Spleen (tissue), 11 donors: ENCODE results near the gene ANO5. TPM values are rescaled to one million over a fixed set of nuclear protein-coding genes. Genes with fewer than 3 reads are reported as not detected.

Experiments used
- DNase-seq: peaks from one replicate; pipeline ENCODE4 v3.0.0-alpha.2; 2020
- H3K27ac ChIP-seq, 8 donors: fragments of 200-600 bp; sonication (generic) in 7 of 8; 1 replicate in 4 of 8; 2 replicates in 4 of 8; pipeline versions ENCODE4 v1.5.0 to v1.8.0; 2016 to 2021; ENCODE audit warnings: inconsistent platforms in 4 of 8, mild to moderate bottlenecking in 4 of 8, moderate library complexity in 1 of 8
- H3K27me3 ChIP-seq, 7 donors: fragments of 200-600 bp; sonication (generic) in 6 of 7; replicated peaks in 1 of 7; 1 replicate in 4 of 7; 2 replicates in 3 of 7; pipeline versions ENCODE4 v1.5.0 to v1.8.0; 2016 to 2021; ENCODE audit warnings: inconsistent platforms in 3 of 7, mild to moderate bottlenecking in 1 of 7
- H3K36me3 ChIP-seq, 6 donors: fragments of 200-600 bp; sonication (generic) in 5 of 6; 1 replicate in 4 of 6; 2 replicates in 2 of 6; pipeline versions ENCODE4 v1.5.0 to v1.8.0; 2016 to 2021; ENCODE audit warnings: inconsistent platforms in 2 of 6
- H3K4me1 ChIP-seq, 6 donors: fragments of 200-600 bp; sonication (generic) in 5 of 6; 1 replicate in 3 of 6; 2 replicates in 3 of 6; pipeline versions ENCODE4 v1.5.0 to v1.8.0; 2016 to 2021; ENCODE audit warnings: inconsistent platforms in 3 of 6
- H3K4me3 ChIP-seq, 8 donors: fragments of 200-600 bp; sonication (generic) in 7 of 8; 1 replicate in 4 of 8; 2 replicates in 4 of 8; pipeline versions ENCODE4 v1.5.0 to v1.8.0; 2016 to 2021; ENCODE audit warnings: inconsistent platforms in 4 of 8, mild to moderate bottlenecking in 4 of 8, moderate library complexity in 2 of 8
- H3K9me3 ChIP-seq, 8 donors: fragments of 200-600 bp; sonication (generic) in 7 of 8; 1 replicate in 4 of 8; 2 replicates in 4 of 8; pipeline versions ENCODE4 v1.5.0 to v1.8.0; 2016 to 2021; ENCODE audit warnings: inconsistent platforms in 4 of 8
- CTCF ChIP-seq, 11 experiments: fragments of 200-600 bp in 7 of 11; fragments of 450-650 bp in 4 of 11; sonication (generic) in 4 of 11; IDR thresholded peaks in 8 of 11; conservative IDR thresholded peaks in 3 of 11; 1 replicate in 7 of 11; 2 replicates in 4 of 11; pipeline versions ENCODE4 v1.4.0 to v1.8.0; 2016 to 2021; ENCODE audit warnings: antibody characterized with exemption in 11 of 11, inconsistent platforms in 4 of 11, mild to moderate bottlenecking in 1 of 11
- POLR2A ChIP-seq, 3 donors: fragments of 450-650 bp; IDR thresholded peaks; one replicate each; pipeline ENCODE4 v1.5.1; 2017; ENCODE audit warnings: antibody characterized with exemption in 3 of 3, mild to moderate bottlenecking in 1 of 3
- POLR2AphosphoS5 ChIP-seq, 3 donors: sonication (generic); formaldehyde crosslinking; IDR thresholded peaks; one replicate each; pipeline ENCODE4 v1.5.1; 2017; ENCODE audit warnings: antibody characterized with exemption in 3 of 3
- WGBS, 5 donors: extraction: QIAGEN DNeasy Blood & Tissue Kit in 3 of 5; methylation state at CpG; one replicate each; pipeline versions ENCODE4 v1.1.5 to v1.1.7; 2013 to 2018; 5-methylcytosine and 5-hydroxymethylcytosine counted together
- intact Hi-C: fragments of 100-400 bp; cut with DNase I; formaldehyde crosslinking; loops from one replicate; pipeline ENCODE4 v1.15.0; 2023; ENCODE audit warnings: low total_unique reads
- polyA plus RNA-seq, 3 donors: library from polyadenylated mRNA; stranded (reverse); fragments of 200-250 nt; gene quantifications; one replicate each; pipeline ENCODE4 v1.2.1, GENCODE V29; 2013
- total RNA-seq, 7 donors: library from RNA; depleted of rRNA in 3 of 7; stranded (reverse); fragments of >200 nt in 3 of 7; fragmentation: NEBNext Ultra II Directional in 4 of 7; extraction: Animal tissue kit (Norgen Biotek cat#: 25700) in 4 of 7; gene quantifications; one replicate each; pipeline versions ENCODE4 v1.1.0 to v1.2.1, GENCODE V29; 2016 to 2021
- donor health status: healthy with polysubstance abuse.
- donor health status: DM: no; HTN: no; CAD: no; lungs with moderate emphysema.
- donor health status: DM: no; HTN: no; CAD: no.
- donor health status: Bipolar disorder and iron deficiency.
- donor health status: healthy.
- donor health status: DM: no; HTN: no; CAD: no.
- donor health status: DM: yes; HTN: yes; CAD: no.

Gene ANO5
- total and polyA plus RNA-seq, 10 donors: 0.33 to 6.5 (median 2.8) TPM

- no peak overlapping the region for H3K4me3 ChIP-seq
- no peaks in the 10 kb centered on the region for H3K9me3 ChIP-seq
- no peaks in the 10 kb centered on the region for H3K36me3 ChIP-seq
- H3K27ac ChIP-seq: no peak overlapping the region
- H3K4me1 ChIP-seq: peaks cover 0 to 5% (median 0%) of the 10 kb centered on the region in 6 donors
- no peak for DNase-seq
- intact Hi-C loops: loop anchor here (10.0 kb wide), 1 partner anchor 142 kb away; no protein-coding TSS in a partner anchor
- WGBS, 5 donors: 50 to 72% (median 61%) methylated on average over 3 of the region's 3 CpGs
- no peak for TF ChIP-seq POLR2AphosphoS5 (IDR thresholded peaks at IDR 0.05)
- H3K27me3 ChIP-seq: peaks cover 0 to 2% (median 0%) of the 10 kb centered on the region in 7 donors
Measured at GRCh38 chr11:22162756-22163155, 30.1 kb upstream of the ANO5 start.

DNA sequence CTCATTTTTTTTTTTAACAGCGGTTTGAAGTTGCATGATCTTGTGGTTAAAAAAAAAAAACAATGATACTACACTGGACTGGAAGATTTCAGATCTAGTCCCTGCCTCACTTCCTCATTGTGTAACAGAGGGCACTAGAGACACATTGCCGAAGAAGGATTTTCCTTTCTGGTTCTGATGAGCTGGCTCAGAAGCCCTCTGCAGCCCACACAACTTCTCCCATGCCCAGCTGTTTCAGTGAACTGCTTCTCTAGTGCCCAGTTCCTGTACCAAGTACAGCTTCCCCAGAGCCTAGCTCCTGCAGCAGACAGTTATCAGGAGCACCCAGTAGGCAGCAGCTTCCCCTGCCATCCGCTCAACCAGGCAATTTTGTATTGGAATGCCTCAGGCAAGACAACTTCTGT, 29.5 kb upstream of the ANO5 start:
- H3K4me1 ChIP-seq: peaks cover 0 to 5% (median 0%) of the 10 kb centered on the region in 6 donors
- no peak overlapping the region for H3K27ac ChIP-seq
- intact Hi-C loops: loop anchor here (10.0 kb wide), 1 partner anchor 141 kb away; no protein-coding TSS in a partner anchor
- H3K27me3 ChIP-seq: no peaks in the 10 kb centered on the region
- WGBS, 5 donors: 18 to 50% (median 26%) methylated on average over 3 of the region's 3 CpGs
- no peak overlapping the region for H3K4me3 ChIP-seq
- no peaks in the 10 kb centered on the region for H3K36me3 ChIP-seq
- peak; percentile 40 for DNase-seq
- H3K9me3 ChIP-seq: no peaks in the 10 kb centered on the region
- TF ChIP-seq POLR2AphosphoS5 (IDR thresholded peaks at IDR 0.05): no peak
- no peak for TF ChIP-seq CTCF (IDR thresholded peaks at IDR 0.05 in 8 of 11, conservative IDR thresholded peaks at IDR 0.05 in 3 of 11)

- H3K4me3 ChIP-seq: no peak overlapping the region
- intact Hi-C loops: loop anchor here (10.0 kb wide), 1 partner anchor 140 kb away; no protein-coding TSS in a partner anchor
- WGBS, 5 donors: 79 to 83% (median 80%) methylated on average over 2 of the region's 2 CpGs
- H3K4me1 ChIP-seq: peaks cover 0 to 5% (median 0%) of the 10 kb centered on the region in 6 donors
- H3K27ac ChIP-seq: no peak overlapping the region
- H3K36me3 ChIP-seq: no peaks in the 10 kb centered on the region
- DNase-seq: no peak
- no peaks in the 10 kb centered on the region for H3K9me3 ChIP-seq
- TF ChIP-seq POLR2A (IDR thresholded peaks at IDR 0.05): no peak
- no peak for TF ChIP-seq CTCF (IDR thresholded peaks at IDR 0.05 in 8 of 11, conservative IDR thresholded peaks at IDR 0.05 in 3 of 11)
- TF ChIP-seq POLR2AphosphoS5 (IDR thresholded peaks at IDR 0.05): no peak
- H3K27me3 ChIP-seq: no peaks in the 10 kb centered on the region
Measured at GRCh38 chr11:22165087-22165486, 27.8 kb upstream of the ANO5 start.

GRCh38 chr11:22165759-22166513, 26.9 kb upstream of the ANO5 start:
- H3K4me3 ChIP-seq: no peak overlapping the region
- H3K9me3 ChIP-seq: no peaks in the 10 kb centered on the region
- WGBS, 5 donors: 70 to 77% (median 74%) methylated on average over 3 of the region's 3 CpGs
- H3K36me3 ChIP-seq: no peaks in the 10 kb centered on the region
- no peak for TF ChIP-seq POLR2AphosphoS5 (IDR thresholded peaks at IDR 0.05)
- no peak for TF ChIP-seq CTCF (IDR thresholded peaks at IDR 0.05 in 8 of 11, conservative IDR thresholded peaks at IDR 0.05 in 3 of 11)
- no peak for TF ChIP-seq POLR2A (IDR thresholded peaks at IDR 0.05)
- peaks cover 0 to 5% (median 0%) of the 10 kb centered on the region in 6 donors for H3K4me1 ChIP-seq
- H3K27me3 ChIP-seq: no peaks in the 10 kb centered on the region
- intact Hi-C loops: loop anchor here (10.0 kb wide), 1 partner anchor 139 kb away; no protein-coding TSS in a partner anchor
- H3K27ac ChIP-seq: no peak overlapping the region
- no peak for DNase-seq
